Colon (tissue), 2 donors: ENCODE data around the gene SDE2.
"Not testable (repeated sequence)": the region's sequence is repeated elsewhere in the genome, so short reads cannot be mapped to it uniquely, and the experiment has no call there.

Experiments
- FAIRE-seq: peaks from 2 replicates; lab custom pipeline; 2012; peaks lifted over from hg19 to GRCh38; lab: Jason Lieb, UNC
- donor health status: control.
- donor health status: control.

The SDE2 gene

GRCh38 chr1:225999227-225999911, at the start of gene SDE2:
Gene SDE2 (minus strand): TSS chr1:225999343. CDS start chr1:225999312, 31 bp downstream.
- FAIRE-seq, result no peak

- FAIRE-seq, result no peak
These were observed 49.7 kb upstream of the SDE2 start for GRCh38 chr1:226048886-226049285.

- no peak for FAIRE-seq
These were observed 48.4 kb upstream of the SDE2 start for GRCh38 chr1:226047495-226047894.

- no peak for FAIRE-seq
These were observed 47.1 kb upstream of the SDE2 start for GRCh38 chr1:226046240-226046639.

GRCh38 chr1:226044514-226045101, 45.5 kb upstream of the SDE2 start:
- FAIRE-seq, result no peak

- FAIRE-seq, result no peak
These were observed 42.3 kb upstream of the SDE2 start for GRCh38 chr1:226041419-226041818.

GRCh38 chr1:226038661-226039060, 39.5 kb upstream of the SDE2 start:
- peak; percentile 92 for FAIRE-seq

GRCh38 chr1:226035915-226036314, 36.8 kb upstream of the SDE2 start:
- FAIRE-seq, result no peak

GRCh38 chr1:226034482-226034881, 35.3 kb upstream of the SDE2 start:
- FAIRE-seq, result no peak

GRCh38 chr1:226033991-226034390, 34.8 kb upstream of the SDE2 start:
- no peak for FAIRE-seq

GRCh38 chr1:226033582-226033981, 34.4 kb upstream of the SDE2 start:
- no peak for FAIRE-seq

GRCh38 chr1:226029568-226030225, 30.6 kb upstream of the SDE2 start:
- no peak for FAIRE-seq

- FAIRE-seq, result peak; percentile 55
These were observed 30.0 kb upstream of the SDE2 start for GRCh38 chr1:226029093-226029496.

GRCh38 chr1:226027538-226028217, 28.5 kb upstream of the SDE2 start:
- no peak for FAIRE-seq

GRCh38 chr1:226026833-226027232, 27.7 kb upstream of the SDE2 start:
- FAIRE-seq, result no peak

- FAIRE-seq, result no peak
These were observed 24.6 kb upstream of the SDE2 start for GRCh38 chr1:226023735-226024134.

- no peak for FAIRE-seq
These were observed 22.7 kb upstream of the SDE2 start for GRCh38 chr1:226021801-226022200.

- no peak for FAIRE-seq
These were observed 22.3 kb upstream of the SDE2 start for GRCh38 chr1:226021401-226021800.

- no peak for FAIRE-seq
These were observed 20.4 kb upstream of the SDE2 start for GRCh38 chr1:226019572-226019971.

GRCh38 chr1:226017070-226017469, 17.9 kb upstream of the SDE2 start:
- FAIRE-seq, result no peak

- FAIRE-seq, result no peak
These were observed 10.5 kb upstream of the SDE2 start for GRCh38 chr1:226009650-226010044.

GRCh38 chr1:226007126-226007892, 8.2 kb upstream of the SDE2 start:
- FAIRE-seq, result not testable (repeated sequence)
